GM12878 (cell line): ENCODE measurements around the gene MCAT. TPM values are rescaled to one million over a fixed set of nuclear protein-coding genes. Genes with fewer than 3 reads are reported as not detected.
"Not testable (repeated sequence)": the region's sequence is repeated elsewhere in the genome, so short reads cannot be mapped to it uniquely, and the experiment has no call there.

Experiments used
- ATAC-seq: fragments of 200-7000 bp; cut with Tn5 transposase; 3 replicates; pipeline ENCODE4 v1.9.1; 2020; ENCODE audit warnings: mild to moderate bottlenecking, moderate library complexity
- BruUV-seq: library from RNA; stranded (reverse); fragments of 400-500 nt; replicated peaks from 2 replicates; lab custom pipeline; 2021; lab: Mats Ljungman, UMichigan
- CTCF ChIA-PET: fragments of 300-600 bp; sonication (Branson Sonifier 250); formaldehyde crosslinking; extraction: SDS; loops from one replicate; lab custom pipeline; 2021; ENCODE audit warnings: inconsistent platforms; lab: Yijun Ruan, JAX
- POLR2A ChIA-PET: fragments of 350-600 bp; formaldehyde crosslinking; extraction: SDS; loops from one replicate; lab custom pipeline; 2021; ENCODE audit warnings: inconsistent platforms; lab: Charles Lee
- RAD21 ChIA-PET: fragments of 300-600 bp; sonication (Branson Sonifier 250); formaldehyde crosslinking; loops from one replicate; lab custom pipeline; 2023; ENCODE audit warnings: antibody characterized with exemption; ENCODE audit not compliant: unreplicated experiment; lab: Charles Lee
- SMC1A ChIA-PET: fragments of 300-600 bp; sonication (Branson Sonifier 250); formaldehyde crosslinking; loops from one replicate; lab custom pipeline; 2023; ENCODE audit not compliant: unreplicated experiment, uncharacterized antibody; lab: Charles Lee
- DNase-seq: peaks from one replicate; pipeline ENCODE4 v3.0.0-alpha.2; 2011; ENCODE audit warnings: low read depth, low spot score
- FAIRE-seq: peaks from 3 replicates; lab custom pipeline; 2011; peaks lifted over from hg19 to GRCh38; lab: Jason Lieb, UNC
- H2AFZ ChIP-seq: 2 replicates; pipeline ENCODE4 v1.6.0; 2011; ENCODE audit warnings: low read depth, low read length, control low read depth; ENCODE audit not compliant: control insufficient read depth
- H3K27ac ChIP-seq: 2 replicates; pipeline ENCODE4 v1.5.1; 2011; ENCODE audit warnings: control low read depth; ENCODE audit not compliant: control insufficient read depth, insufficient read depth
- H3K27me3 ChIP-seq, 2 experiments: replicated peaks in 1 of 2; 2 replicates each; pipeline versions ENCODE4 v1.6.0 to v1.6.1; 2011; ENCODE audit warnings: low read length in 1 of 2; ENCODE audit not compliant: control insufficient read depth in 2 of 2, insufficient read depth in 2 of 2
- H3K36me3 ChIP-seq, 2 experiments: 2 replicates each; pipeline ENCODE4 v1.5.1; 2011; ENCODE audit warnings: low read length in 1 of 2; ENCODE audit not compliant: control insufficient read depth in 2 of 2, insufficient read depth in 2 of 2
- H3K4me1 ChIP-seq: 2 replicates; pipeline ENCODE4 v1.6.1; 2011; ENCODE audit warnings: mild to moderate bottlenecking, low read length, moderate library complexity, mixed read lengths; ENCODE audit not compliant: control insufficient read depth, insufficient read depth
- H3K4me2 ChIP-seq: 2 replicates; pipeline ENCODE4 v1.6.0; 2011; ENCODE audit warnings: control low read depth; ENCODE audit not compliant: control insufficient read depth, insufficient read depth
- H3K4me3 ChIP-seq: fragments of 200-600 bp; sonication (generic); 2 replicates; pipeline ENCODE4 v1.5.1; 2016
- H3K79me2 ChIP-seq: 2 replicates; pipeline ENCODE4 v1.6.0; 2011; ENCODE audit warnings: low read length; ENCODE audit not compliant: control insufficient read depth, insufficient read depth
- H3K9ac ChIP-seq: 2 replicates; pipeline ENCODE4 v1.8.0; 2011; ENCODE audit warnings: low read length, control low read depth, mixed read lengths; ENCODE audit not compliant: control insufficient read depth, insufficient read depth
- H3K9me3 ChIP-seq: replicated peaks from 3 replicates; pipeline ENCODE4 v1.5.1; 2011; ENCODE audit warnings: mild to moderate bottlenecking, low read length; ENCODE audit not compliant: control insufficient read depth, insufficient read depth
- H4K20me1 ChIP-seq: 2 replicates; pipeline ENCODE4 v1.6.0; 2011; ENCODE audit not compliant: control insufficient read depth, insufficient read depth
- WGBS: methylation state at CpG from one replicate; pipeline ENCODE4 v1.1.6; 2016; ENCODE audit warnings: low lambda C conversion rate; ENCODE audit not compliant: insufficient replicate concordance, insufficient coverage; ENCODE audit errors: missing lambda C conversion rate; 5-methylcytosine and 5-hydroxymethylcytosine counted together
- in situ Hi-C: fragments of 300-500 bp; cut with MboI; formaldehyde crosslinking; loops from 9 replicates; pipeline ENCODE4 v1.14.3; 2018; ENCODE audit warnings: mixed read lengths
- intact Hi-C: fragments of 100-400 bp; cut with micrococcal nuclease; formaldehyde crosslinking; loops from one replicate; pipeline ENCODE4 v1.14.2; 2022; ENCODE audit not compliant: unreplicated experiment
- polyA plus RNA-seq, 11 experiments: library from polyadenylated mRNA; depleted of rRNA in 4 of 11; unstranded in 6 of 11; stranded (reverse) in 5 of 11; fragments of >200 nt; fragmentation: Nextera tagmentation in 4 of 11; fragmentation: Illumina TruSeq in 1 of 11; extraction: Ambion mirVana in 4 of 11; extraction: Trizol in 1 of 11; gene quantifications; 1 replicate in 1 of 11; 2 replicates in 10 of 11; pipeline versions ENCODE4 v1.2.1 to v1.2.3, GENCODE V29; 2011 to 2016; ENCODE audit warnings: inconsistent platforms in 2 of 11, missing spikeins in 2 of 11, low read depth in 1 of 11
- total RNA-seq, 4 experiments: library from RNA; depleted of rRNA in 3 of 4; stranded (reverse); fragments of >200 nt in 3 of 4; fragmentation: Illumina TruSeq in 1 of 4; extraction: Trizol in 1 of 4; gene quantifications; 2 replicates each; pipeline versions ENCODE4 v1.2.1 to v1.2.3, GENCODE V29; 2013 to 2021

Gene MCAT
- total and polyA plus RNA-seq, 10 of the 15 experiments (the other 5 are each of a cell fraction or from before 2014, with no cell fraction given): 3.6 to 29.1 (median 19.3) TPM

- POLR2A ChIA-PET: interaction anchor here (0.7 kb wide), 1 partner anchor 319 kb away, joined by 3 read pairs; no protein-coding TSS in a partner anchor
- H3K36me3 ChIP-seq, H3K27me3 ChIP-seq, H3K79me2 ChIP-seq, intact Hi-C loops, FAIRE-seq, H3K9me3 ChIP-seq, DNase-seq, H4K20me1 ChIP-seq, SMC1A ChIA-PET, BruUV-seq, H3K4me2 ChIP-seq, CTCF ChIA-PET, H3K27ac ChIP-seq, ATAC-seq, H3K9ac ChIP-seq, H3K4me3 ChIP-seq, in situ Hi-C loops: not testable (repeated sequence)
- Histone ChIP-seq H2AFZ (peak overlapping the region; percentile 28; the same call in 1 of the 2 replicates), H3K4me1 (peaks cover 17% of the 10 kb centered on the region)
- RAD21 ChIA-PET: interaction anchor here (0.8 kb wide), 1 partner anchor 60 kb away, joined by 3 read pairs; no protein-coding TSS in a partner anchor
- WGBS: 91% methylated on average over 9 of the region's 15 CpGs
Measured at GRCh38 chr22:43146332-43146731, 3.1 kb upstream of the MCAT start.

GRCh38 chr22:43145371-43145770 lies 2.2 kb upstream of the MCAT start:
- not testable (repeated sequence) for FAIRE-seq

More at GRCh38 chr22:43145371-43145770, 2.2 kb upstream of the MCAT start:
- H3K4me1 ChIP-seq: peaks cover 17% of the 10 kb centered on the region
- DNase-seq, intact Hi-C loops, in situ Hi-C loops, H2AFZ ChIP-seq, ATAC-seq, CTCF ChIA-PET, H3K9ac ChIP-seq, H3K9me3 ChIP-seq, RAD21 ChIA-PET, H3K27ac ChIP-seq, H4K20me1 ChIP-seq, H3K79me2 ChIP-seq, H3K4me3 ChIP-seq, H3K27me3 ChIP-seq, H3K4me2 ChIP-seq, H3K36me3 ChIP-seq, BruUV-seq: not testable (repeated sequence)
- POLR2A ChIA-PET: interaction anchor here (0.7 kb wide), 1 partner anchor 318 kb away, joined by 3 read pairs; no protein-coding TSS in a partner anchor
- SMC1A ChIA-PET: interaction anchor here (1.3 kb wide), 1 partner anchor 27 kb away, joined by 3 read pairs; no protein-coding TSS in a partner anchor
- 84% methylated on average over 8 of the region's 8 CpGs for WGBS
